K562 (cell line): ENCODE measurements around the gene DMRT2. TPM values are rescaled to one million over a fixed set of nuclear protein-coding genes. Genes with fewer than 3 reads are reported as not detected.

Source experiments
- ATAC-seq: fragments of 200-7000 bp; cut with Tn5 transposase; 3 replicates; pipeline ENCODE4 v1.9.1; 2020; ENCODE audit warnings: moderate library complexity
- BruUV-seq: library from RNA; stranded (reverse); fragments of 400-500 nt; replicated peaks from 2 replicates; lab custom pipeline; 2021; lab: Mats Ljungman, UMichigan
- CTCF ChIA-PET: fragments of 300-600 bp; formaldehyde crosslinking; extraction: SDS; loops from one replicate; lab custom pipeline; 2021; ENCODE audit warnings: low intra/inter-chr PET ratio; lab: Yijun Ruan, JAX
- POLR2A ChIA-PET: fragments of 300-600, 350-650 bp; sonication (Branson Sonifier 250); formaldehyde crosslinking; extraction: SDS; loops from one replicate; lab custom pipeline; 2021; ENCODE audit warnings: antibody characterized with exemption, inconsistent platforms; lab: Yijun Ruan, JAX
- DNase-seq, 4 experiments: peaks; one replicate each; pipeline versions ENCODE4 v3.0.0 to v3.0.0-alpha.2; 2011 to 2018; ENCODE audit warnings: low spot score in 3 of 4, mixed read lengths in 3 of 4; ENCODE audit errors: extremely low read depth in 1 of 4
- FAIRE-seq: peaks from 2 replicates; lab custom pipeline; 2011; peaks lifted over from hg19 to GRCh38; lab: Jason Lieb, UNC
- H2AFZ ChIP-seq: 2 replicates; pipeline ENCODE4 v1.6.0; 2011; ENCODE audit warnings: low read depth, low read length, control low read depth, inconsistent platforms
- H3K27ac ChIP-seq: fragments of 200-600 bp; 3 replicates; pipeline ENCODE4 v1.8.0; 2011; ENCODE audit warnings: low read depth, mild to moderate bottlenecking, control low read depth, inconsistent platforms, low read length, moderate library complexity, mixed read lengths; ENCODE audit errors: extremely low read depth
- H3K27me3 ChIP-seq, 2 experiments: fragments of 300-600 bp in 1 of 2; 2 replicates in 1 of 2; 3 replicates in 1 of 2; pipeline versions ENCODE4 v1.6.0 to v1.8.0; 2011; ENCODE audit warnings: inconsistent platforms in 2 of 2, low read length in 2 of 2, mild to moderate bottlenecking in 1 of 2, mixed read lengths in 1 of 2, moderate library complexity in 1 of 2; ENCODE audit not compliant: control insufficient read depth in 2 of 2, insufficient read depth in 2 of 2
- H3K36me3 ChIP-seq: fragments of 300-600 bp; 3 replicates; pipeline ENCODE4 v1.8.0; 2011; ENCODE audit warnings: mild to moderate bottlenecking, low read length, inconsistent platforms; ENCODE audit not compliant: control insufficient read depth, insufficient read depth
- H3K4me1 ChIP-seq, 2 experiments: fragments of 200-600 bp in 1 of 2; replicated peaks in 1 of 2; 2 replicates in 1 of 2; 3 replicates in 1 of 2; pipeline versions ENCODE4 v1.5.1 to v1.8.0; 2011; ENCODE audit warnings: inconsistent platforms in 2 of 2, low read length in 2 of 2, mild to moderate bottlenecking in 1 of 2, mixed read lengths in 1 of 2, moderate library complexity in 1 of 2; ENCODE audit not compliant: control insufficient read depth in 2 of 2, insufficient read depth in 2 of 2
- H3K4me2 ChIP-seq: 2 replicates; pipeline ENCODE4 v1.6.1; 2011; ENCODE audit warnings: low read length, control low read depth, inconsistent platforms, mixed read lengths; ENCODE audit not compliant: insufficient read depth
- H3K4me3 ChIP-seq: fragments of 200-600 bp; sonication (generic), shearing (Covaris generic); 2 replicates; pipeline ENCODE4 v1.5.1; 2016; ENCODE audit warnings: control low read depth, inconsistent platforms
- H3K79me2 ChIP-seq: fragments of 200-600 bp; 3 replicates; pipeline ENCODE4 v1.8.0; 2011; ENCODE audit warnings: low read length, inconsistent platforms; ENCODE audit not compliant: control insufficient read depth, insufficient read depth
- H3K9ac ChIP-seq, 2 experiments: 2 replicates each; pipeline versions ENCODE4 v1.6.0 to v1.6.1; 2011; ENCODE audit warnings: low read depth in 2 of 2, low read length in 2 of 2, control low read depth in 1 of 2, inconsistent platforms in 1 of 2, mild to moderate bottlenecking in 1 of 2, mixed read lengths in 1 of 2; ENCODE audit not compliant: insufficient read depth in 1 of 2
- H3K9me1 ChIP-seq: one replicate; pipeline ENCODE4 v1.6.0; 2011; ENCODE audit warnings: inconsistent platforms, mild to moderate bottlenecking, low read length, moderate library complexity; ENCODE audit not compliant: control insufficient read depth, insufficient read depth
- H3K9me3 ChIP-seq: replicated peaks from 2 replicates; pipeline ENCODE4 v1.5.1; 2011; ENCODE audit warnings: low read depth, low read length, inconsistent platforms; ENCODE audit not compliant: control insufficient read depth, insufficient read depth
- H4K20me1 ChIP-seq: replicated peaks from 2 replicates; pipeline ENCODE4 v1.6.1; 2011; ENCODE audit warnings: low read length, inconsistent platforms, mixed read lengths; ENCODE audit not compliant: control insufficient read depth, insufficient read depth
- ATF3 ChIP-seq, 2 experiments: fragments of 450-650 bp in 1 of 2; sonication (generic) in 1 of 2; formaldehyde crosslinking in 1 of 2; IDR thresholded peaks in 1 of 2; conservative IDR thresholded peaks in 1 of 2; 2 replicates each; pipeline versions ENCODE4 v1.6.1 to v1.8.1; 2016 to 2023; ENCODE audit warnings: mild to moderate bottlenecking in 2 of 2, moderate library complexity in 2 of 2, inconsistent platforms in 1 of 2, missing genetic modification reagents in 1 of 2
- BCLAF1 ChIP-seq, 2 experiments: fragments of 450-650 bp in 1 of 2; IDR thresholded peaks; 2 replicates each; pipeline ENCODE4 v1.6.1; 2011 to 2017; ENCODE audit warnings: low read depth in 2 of 2, antibody characterized with exemption in 1 of 2, borderline replicate concordance in 1 of 2, low read length in 1 of 2, mild to moderate bottlenecking in 1 of 2, mixed read lengths in 1 of 2; ENCODE audit not compliant: control insufficient read depth in 1 of 2
- ELF2 ChIP-seq: fragments of 250-450 bp; sonication (Bioruptor Pico); IDR thresholded peaks from 2 replicates; pipeline ENCODE4 v1.5.0; 2021; ENCODE audit warnings: mild to moderate bottlenecking
- ESRRA ChIP-seq: fragments of 450-650 bp; IDR thresholded peaks from 2 replicates; pipeline ENCODE4 v1.6.1; 2014; ENCODE audit warnings: low read depth, mild to moderate bottlenecking, moderate library complexity, borderline replicate concordance
- MXD1 ChIP-seq: fragments of 250-450 bp; sonication (Bioruptor Pico); IDR thresholded peaks from 2 replicates; pipeline ENCODE4 v1.8.0; 2021; ENCODE audit warnings: borderline replicate concordance, mild to moderate bottlenecking, moderate library complexity; ENCODE audit not compliant: poor library complexity, severe bottlenecking
- PKNOX1 ChIP-seq: fragments of 450-650 bp; IDR thresholded peaks from 2 replicates; pipeline ENCODE4 v1.6.1; 2016
- RBBP5 ChIP-seq: fragments of 200-600 bp; sonication (generic); IDR thresholded peaks from 2 replicates; pipeline ENCODE4 v1.6.1; 2012; ENCODE audit warnings: borderline replicate concordance, mild to moderate bottlenecking, low read length, control low read depth, inconsistent platforms; ENCODE audit not compliant: insufficient read depth, poor library complexity, severe bottlenecking
- SAP30 ChIP-seq: fragments of 200-600 bp; sonication (generic); IDR thresholded peaks from 2 replicates; pipeline ENCODE4 v1.6.1; 2012; ENCODE audit warnings: borderline replicate concordance, low read depth, mild to moderate bottlenecking, moderate library complexity, low read length, control low read depth, inconsistent platforms; ENCODE audit not compliant: insufficient read depth, poor library complexity, severe bottlenecking
- SRSF1 ChIP-seq: fragments of 200-400 bp; formaldehyde crosslinking; IDR thresholded peaks from 2 replicates; pipeline ENCODE4 v1.6.1; 2017; ENCODE audit warnings: mild to moderate bottlenecking, low read depth, low read length, moderate library complexity
- TFAM ChIP-seq: fragments of 250-450 bp; sonication (Bioruptor Pico); conservative IDR thresholded peaks from 2 replicates; pipeline ENCODE4 v1.5.0; 2021; ENCODE audit warnings: mild to moderate bottlenecking, moderate library complexity
- ZBTB26 ChIP-seq: fragments of 450-650 bp; formaldehyde crosslinking; IDR thresholded peaks from 2 replicates; pipeline ENCODE4 v1.4.0; 2022; ENCODE audit warnings: missing genetic modification characterization
- ZBTB34 ChIP-seq: fragments of 250-450 bp; sonication (Bioruptor Pico); IDR thresholded peaks from 2 replicates; pipeline ENCODE4 v1.8.0; 2021; ENCODE audit warnings: mild to moderate bottlenecking, moderate library complexity
- WGBS: fragments of 100-300 bp; shearing (Covaris generic); methylation state at CpG from one replicate; pipeline ENCODE4 v1.1.6; 2016; ENCODE audit warnings: low coverage, mixed read lengths; ENCODE audit not compliant: insufficient coverage; ENCODE audit errors: missing lambda C conversion rate; 5-methylcytosine and 5-hydroxymethylcytosine counted together
- in situ Hi-C: fragments of 300-500 bp; cut with MboI; formaldehyde crosslinking; loops from 4 replicates; pipeline ENCODE4 v1.15.0; 2018; ENCODE audit warnings: inconsistent platforms, mixed read lengths
- intact Hi-C: fragments of 100-400 bp; cut with micrococcal nuclease; formaldehyde crosslinking; loops from 2 replicates; pipeline ENCODE4 v1.14.2; 2022
- polyA plus RNA-seq, 8 experiments: library from polyadenylated mRNA; depleted of rRNA in 4 of 8; stranded (reverse) in 5 of 8; unstranded in 3 of 8; fragments of >200 nt; fragmentation: Nextera tagmentation in 2 of 8; fragmentation: Illumina TruSeq in 1 of 8; extraction: Ambion mirVana in 2 of 8; extraction: Trizol in 1 of 8; gene quantifications; 2 replicates each; pipeline versions ENCODE4 v1.2.1 to v1.2.3, GENCODE V29; 2011 to 2014; ENCODE audit warnings: inconsistent platforms in 1 of 8, missing spikeins in 1 of 8
- total RNA-seq, 7 experiments: library from RNA; depleted of rRNA in 6 of 7; stranded (reverse); fragments of >200 nt in 6 of 7; fragmentation: Illumina TruSeq in 2 of 7; extraction: Trizol in 2 of 7; gene quantifications; 2 replicates each; pipeline versions ENCODE4 v1.2.1 to v1.2.3, GENCODE V29; 2011 to 2021; ENCODE audit warnings: low replicate concordance in 1 of 7

The DMRT2 gene
- total and polyA plus RNA-seq, 9 of the 15 experiments (the other 6 are each of a cell fraction or from before 2014, with no cell fraction given): not detected

GRCh38 chr9:1053282-1053621 is 3.1 kb downstream of the DMRT2 start:
- ATAC-seq (no peak), DNase-seq (no peak), FAIRE-seq (no peak)
- Histone ChIP-seq H3K36me3 (no peaks in the 10 kb centered on the region), H3K79me2 (no peaks in the 10 kb centered on the region), H3K27me3 (peaks cover 0 to 31% of the 10 kb centered on the region in 2 experiments; a peak in 3 of 5 replicates), H3K4me2 (no peak overlapping the region), H3K9ac (no peak overlapping the region), H3K4me1 (no peaks in the 10 kb centered on the region; a peak in 1 of 5 replicates), H3K9me1 (no peaks in the 10 kb centered on the region), H2AFZ (no peak overlapping the region), H4K20me1 (no peaks in the 10 kb centered on the region), H3K27ac (no peak overlapping the region), H3K4me3 (no peak overlapping the region), H3K9me3 (no peaks in the 10 kb centered on the region)
- in situ Hi-C loops: no loop called here
- intact Hi-C loops: no loop called here
- BruUV-seq: no TSS peak
- WGBS: 0% methylated on average over 9 of the region's 9 CpGs
- ChIA-PET POLR2A (no interaction called here), CTCF (no interaction called here)
- no peak for TF ChIP-seq ATF3 (IDR thresholded peaks at IDR 0.05)
- no peak for TF ChIP-seq ATF3 (CRISPR knock-in tag; conservative IDR thresholded peaks at IDR 0.05)
- no peak for TF ChIP-seq SAP30
- no peak for TF ChIP-seq BCLAF1 (IDR thresholded peaks at IDR 0.05; ENCODE audit: borderline replicate concordance in 1 of 2, control insufficient read depth in 1 of 2, low read depth in 2 of 2, low read length in 1 of 2)
- no peak for TF ChIP-seq SRSF1
- TF ChIP-seq ELF2 (CRISPR knock-in tag): no peak
- TF ChIP-seq ZBTB34 (CRISPR knock-in tag): no peak
- TF ChIP-seq MXD1 (CRISPR knock-in tag): no peak
- no peak for TF ChIP-seq ESRRA
- no peak for TF ChIP-seq PKNOX1
- no peak for TF ChIP-seq ZBTB26 (CRISPR knock-in tag)
- TF ChIP-seq RBBP5: no peak
- TF ChIP-seq TFAM (CRISPR knock-in tag): no peak
